ENCODE data around the gene LRRC45. TPM values are rescaled to one million over a fixed set of nuclear protein-coding genes. Genes with fewer than 3 reads are reported as not detected.

Gene LRRC45
- total and polyA plus RNA-seq, 3 experiments from 2014 or later = 10.1 to 27.6 (median 26.8) TPM

- Mint-ChIP-seq H3K9me3 (no peaks in the 10 kb centered on the region), H3K4me3 (peak overlapping the region; percentile 83 to 93 (median 85)), H3K36me3 (peaks cover 0 to 8% (median 0%) of the 10 kb centered on the region in 3 donors), H3K27ac (peak overlapping the region in 5 of 8 donors; percentile 62 to 85 (median 71)), H3K27me3 (peaks cover 0 to 2% of the 10 kb centered on the region in 2 donors), H3K4me1 (peaks cover 17 to 34% (median 21%) of the 10 kb centered on the region in 3 donors)
- POLR2A ChIA-PET = interaction anchor here (0.9 to 2.3 kb wide), 5 partner anchors 16 to 251 kb away, joined by 3 to 10 read pairs (median 5); partner anchors contain the start of genes CSNK1D and DCXR
- DNase-seq = no peak
- Histone ChIP-seq H3K9me3 (ENCODE audit: low read length) (no peaks in the 10 kb centered on the region), H3K36me3 (ENCODE audit: insufficient read depth, low read length) (peaks cover 6% of the 10 kb centered on the region), H3K4me3 (ENCODE audit: low read length) (peak overlapping the region; percentile 70), H3K27ac (ENCODE audit: low read depth, low read length) (peak overlapping the region; percentile 61), H3K4me1 (ENCODE audit: insufficient read depth, low read length) (peaks cover 26% of the 10 kb centered on the region), H3K27me3 (ENCODE audit: insufficient read depth, low read length, poor library complexity, severe bottlenecking) (no peaks in the 10 kb centered on the region)
- CTCF ChIA-PET = interaction anchor here (0.8 to 6.0 kb wide), 7 partner anchors 9 to 133 kb away, joined by 3 to 83 read pairs (median 5); partner anchors contain the start of genes DCXR, NOTUM and RAC3
These were observed 1.2 kb upstream of the LRRC45 start for GRCh38 chr17:82021900-82022309.

- peaks cover 0 to 2% of the 10 kb centered on the region in 2 donors for H3K27me3 Mint-ChIP-seq
- H3K9me3 ChIP-seq (ENCODE audit: low read length) = no peaks in the 10 kb centered on the region
- peak within 1 kb of the TSS; percentile 61 for H3K27ac ChIP-seq (ENCODE audit: low read depth, low read length)
- H3K27me3 ChIP-seq (ENCODE audit: insufficient read depth, low read length, poor library complexity, severe bottlenecking) = no peaks in the 10 kb centered on the region
- peaks cover 6% of the 10 kb centered on the region for H3K36me3 ChIP-seq (ENCODE audit: insufficient read depth, low read length)
- peak in 1 of 5 donors; percentile 57 for DNase-seq
- ChIA-PET CTCF (interaction anchor here (0.7 to 6.0 kb wide), 5 partner anchors 9 to 133 kb away, joined by 3 to 83 read pairs (median 16); partner anchors contain the start of genes DCXR, NOTUM and RAC3), POLR2A (interaction anchor here (0.8 to 2.3 kb wide), 9 partner anchors 15 to 497 kb away, joined by 3 to 10 read pairs (median 5); partner anchors contain the start of genes CSNK1D, DCXR, FASN and FOXK2)
- peaks cover 0 to 8% (median 0%) of the 10 kb centered on the region in 3 donors for H3K36me3 Mint-ChIP-seq
- H3K4me1 ChIP-seq (ENCODE audit: insufficient read depth, low read length) = peaks cover 26% of the 10 kb centered on the region
- H3K4me3 Mint-ChIP-seq = peak within 1 kb of the TSS; percentile 83 to 93 (median 85)
- H3K4me3 ChIP-seq (ENCODE audit: low read length) = peak within 1 kb of the TSS; percentile 70
- H3K4me1 Mint-ChIP-seq = peaks cover 17 to 34% (median 21%) of the 10 kb centered on the region in 3 donors
- H3K9me3 Mint-ChIP-seq = no peaks in the 10 kb centered on the region
- peak within 1 kb of the TSS in 7 of 8 donors; percentile 56 to 85 (median 71) for H3K27ac Mint-ChIP-seq
These were observed 660 bp upstream of the LRRC45 start, which contains the start of gene CENPX for GRCh38 chr17:82022310-82022980. TSS of gene CENPX (minus strand) at chr17:82022878. CDS start at chr17:82022861, 17 bp downstream.

- POLR2A ChIA-PET = interaction anchor here (1.0 to 2.3 kb wide), 5 partner anchors 14 to 320 kb away, joined by 3 to 10 read pairs (median 6); partner anchors contain the start of genes DCXR, FASN and MRPL12
- H3K36me3 ChIP-seq (ENCODE audit: insufficient read depth, low read length) = peaks cover 3% of the 10 kb centered on the region
- peak overlapping the region; percentile 38 for H3K27ac ChIP-seq (ENCODE audit: low read depth, low read length)
- peaks cover 17 to 34% (median 21%) of the 10 kb centered on the region in 3 donors for H3K4me1 Mint-ChIP-seq
- H3K27me3 Mint-ChIP-seq = peaks cover 0 to 2% of the 10 kb centered on the region in 2 donors
- H3K4me3 ChIP-seq (ENCODE audit: low read length) = peak overlapping the region; percentile 64
- H3K27ac Mint-ChIP-seq = peak overlapping the region in 3 of 8 donors; percentile 33 to 51 (median 50)
- peaks cover 0 to 3% (median 0%) of the 10 kb centered on the region in 3 donors for H3K36me3 Mint-ChIP-seq
- H3K4me1 ChIP-seq (ENCODE audit: insufficient read depth, low read length) = peaks cover 26% of the 10 kb centered on the region
- H3K9me3 Mint-ChIP-seq = no peaks in the 10 kb centered on the region
- no peaks in the 10 kb centered on the region for H3K9me3 ChIP-seq (ENCODE audit: low read length)
- peak in 2 of 5 donors; percentile 14 to 15 for DNase-seq
- CTCF ChIA-PET = interaction anchor here (3.9 to 6.0 kb wide), 2 partner anchors 13 to 62 kb away, joined by 16 to 83 read pairs; partner anchors contain the start of genes DCXR and NOTUM
- peak overlapping the region; percentile 75 to 93 (median 84) for H3K4me3 Mint-ChIP-seq
- H3K27me3 ChIP-seq (ENCODE audit: insufficient read depth, low read length, poor library complexity, severe bottlenecking) = no peaks in the 10 kb centered on the region
These were observed 539 bp downstream of the LRRC45 start for GRCh38 chr17:82023447-82024241.

DNA sequence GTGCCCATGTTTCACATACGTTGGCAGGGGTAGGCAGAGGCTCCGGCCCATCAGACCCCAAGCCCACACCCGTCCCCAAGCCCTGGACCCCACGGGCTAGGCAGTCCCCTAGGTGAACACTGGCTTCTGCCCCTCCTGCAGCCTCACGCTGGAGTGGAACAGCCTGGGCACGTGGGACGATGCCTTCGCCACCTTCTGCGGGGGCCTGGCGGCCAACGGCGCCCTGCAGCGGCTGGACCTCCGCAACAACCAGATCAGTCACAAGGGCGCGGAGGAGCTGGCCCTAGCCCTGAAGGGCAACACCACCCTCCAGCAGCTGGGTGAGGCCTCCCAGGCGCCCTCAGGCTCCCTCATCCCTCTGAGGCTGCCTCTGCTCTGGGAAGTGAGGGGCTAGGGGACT lies 1.8 kb downstream of the LRRC45 start:
- H3K9me3 ChIP-seq (ENCODE audit: low read length) = no peaks in the 10 kb centered on the region
- Mint-ChIP-seq H3K4me1 (peaks cover 19 to 38% (median 21%) of the 10 kb centered on the region in 3 donors), H3K27me3 (peaks cover 0 to 5% of the 10 kb centered on the region in 2 donors), H3K36me3 (no peaks in the 10 kb centered on the region), H3K9me3 (no peaks in the 10 kb centered on the region), H3K27ac (no peak overlapping the region), H3K4me3 (peak overlapping the region in 1 of 7 donors; percentile 23)
- ChIA-PET CTCF (interaction anchor here (6.0 kb wide), 1 partner anchor 64 kb away, joined by 83 read pairs; the partner anchor contains the start of gene NOTUM), POLR2A (no interaction called here)
- peaks cover 28% of the 10 kb centered on the region for H3K4me1 ChIP-seq (ENCODE audit: insufficient read depth, low read length)
- H3K36me3 ChIP-seq (ENCODE audit: insufficient read depth, low read length) = no peaks in the 10 kb centered on the region
- H3K27ac ChIP-seq (ENCODE audit: low read depth, low read length) = no peak overlapping the region
- no peak for DNase-seq
- no peaks in the 10 kb centered on the region for H3K27me3 ChIP-seq (ENCODE audit: insufficient read depth, low read length, poor library complexity, severe bottlenecking)
- H3K4me3 ChIP-seq (ENCODE audit: low read length) = no peak overlapping the region

DNA sequence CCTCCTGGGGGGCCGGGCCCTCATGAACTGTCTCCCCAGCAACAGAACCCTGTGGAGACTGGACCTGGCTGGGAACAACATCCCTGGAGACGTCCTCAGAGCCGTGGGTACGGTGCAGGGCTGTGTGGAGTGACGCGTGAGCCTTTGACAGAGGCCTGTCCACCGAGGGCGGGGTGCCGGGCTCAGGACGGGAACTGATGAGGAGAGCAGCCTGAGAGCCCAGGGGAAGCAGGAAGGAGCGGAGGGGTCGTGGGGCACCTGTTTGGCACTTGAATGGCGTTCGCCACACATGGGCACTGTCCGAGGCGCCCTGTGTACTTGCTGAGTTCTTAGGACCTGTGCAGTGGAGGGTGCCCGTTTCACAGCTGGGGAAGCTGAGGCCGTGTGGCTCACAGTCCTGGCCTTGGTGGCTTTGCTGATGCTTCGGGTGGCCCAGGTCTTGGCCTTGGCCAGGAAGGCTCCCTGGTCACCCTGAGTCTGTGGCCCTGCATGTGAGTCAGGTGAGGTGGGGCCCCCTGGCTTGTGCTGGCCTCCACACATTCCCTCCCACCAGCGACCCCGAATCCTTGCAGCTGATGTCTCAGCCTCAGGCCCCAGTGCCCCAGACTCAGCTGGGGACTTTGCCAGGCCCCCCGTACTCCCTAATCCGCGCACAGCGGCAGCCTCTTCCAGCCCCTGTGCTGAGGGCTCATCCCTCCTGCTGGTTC lies 2.4 kb downstream of the LRRC45 start:
- no peak overlapping the region for H3K27ac ChIP-seq (ENCODE audit: low read depth, low read length)
- Mint-ChIP-seq H3K9me3 (no peaks in the 10 kb centered on the region), H3K36me3 (no peaks in the 10 kb centered on the region), H3K27me3 (peaks cover 0 to 6% of the 10 kb centered on the region in 2 donors), H3K27ac (peak overlapping the region in 1 of 8 donors; percentile 95), H3K4me1 (peaks cover 19 to 35% (median 19%) of the 10 kb centered on the region in 3 donors), H3K4me3 (peak overlapping the region in 2 of 7 donors; percentile 48 to 56)
- H3K4me3 ChIP-seq (ENCODE audit: low read length) = no peak overlapping the region
- H3K27me3 ChIP-seq (ENCODE audit: insufficient read depth, low read length, poor library complexity, severe bottlenecking) = no peaks in the 10 kb centered on the region
- ChIA-PET POLR2A (no interaction called here), CTCF (interaction anchor here (1.2 to 2.0 kb wide), 2 partner anchors 9 to 12 kb away, joined by 4 to 5 read pairs; partner anchors contain the start of gene DCXR)
- H3K9me3 ChIP-seq (ENCODE audit: low read length) = no peaks in the 10 kb centered on the region
- DNase-seq = no peak
- H3K36me3 ChIP-seq (ENCODE audit: insufficient read depth, low read length) = no peaks in the 10 kb centered on the region
- peaks cover 33% of the 10 kb centered on the region for H3K4me1 ChIP-seq (ENCODE audit: insufficient read depth, low read length)

DNA sequence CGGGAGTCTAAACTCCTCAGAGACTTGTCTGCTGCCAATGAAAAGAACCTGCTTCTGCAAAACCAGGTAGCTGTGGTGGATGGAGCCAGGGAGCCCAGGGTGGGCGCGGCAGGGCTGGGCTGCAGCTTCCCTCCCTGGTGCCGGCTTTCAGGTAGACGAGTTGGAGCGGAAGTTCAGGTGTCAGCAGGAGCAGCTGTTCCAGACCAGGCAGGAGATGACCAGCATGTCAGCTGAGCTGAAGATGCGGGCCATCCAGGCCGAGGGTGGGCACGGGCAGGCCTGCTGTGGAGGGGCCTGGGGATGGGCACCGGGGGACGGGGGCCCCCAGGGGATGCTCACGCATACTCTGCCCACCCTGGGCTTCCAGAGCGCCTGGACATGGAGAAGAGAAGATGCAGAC lies 5.1 kb downstream of the LRRC45 start:
- no peak overlapping the region for H3K4me3 ChIP-seq (ENCODE audit: low read length)
- peaks cover 17% of the 10 kb centered on the region for H3K4me1 ChIP-seq (ENCODE audit: insufficient read depth, low read length)
- no peaks in the 10 kb centered on the region for H3K27me3 ChIP-seq (ENCODE audit: insufficient read depth, low read length, poor library complexity, severe bottlenecking)
- H3K9me3 Mint-ChIP-seq = no peaks in the 10 kb centered on the region
- no peak for DNase-seq
- peaks cover 0 to 4% of the 10 kb centered on the region in 2 donors for H3K27me3 Mint-ChIP-seq
- H3K4me1 Mint-ChIP-seq = peaks cover 6 to 22% (median 7%) of the 10 kb centered on the region in 3 donors
- ChIA-PET CTCF (interaction anchor here (0.8 to 4.3 kb wide), 4 partner anchors 9 to 177 kb away, joined by 3 to 59 read pairs (median 8); partner anchors contain the start of gene DCXR), POLR2A (no interaction called here)
- no peak overlapping the region for H3K4me3 Mint-ChIP-seq
- no peaks in the 10 kb centered on the region for H3K36me3 Mint-ChIP-seq
- no peaks in the 10 kb centered on the region for H3K36me3 ChIP-seq (ENCODE audit: insufficient read depth, low read length)
- no peak overlapping the region for H3K27ac ChIP-seq (ENCODE audit: low read depth, low read length)
- no peak overlapping the region for H3K27ac Mint-ChIP-seq
- no peaks in the 10 kb centered on the region for H3K9me3 ChIP-seq (ENCODE audit: low read length)

DNA sequence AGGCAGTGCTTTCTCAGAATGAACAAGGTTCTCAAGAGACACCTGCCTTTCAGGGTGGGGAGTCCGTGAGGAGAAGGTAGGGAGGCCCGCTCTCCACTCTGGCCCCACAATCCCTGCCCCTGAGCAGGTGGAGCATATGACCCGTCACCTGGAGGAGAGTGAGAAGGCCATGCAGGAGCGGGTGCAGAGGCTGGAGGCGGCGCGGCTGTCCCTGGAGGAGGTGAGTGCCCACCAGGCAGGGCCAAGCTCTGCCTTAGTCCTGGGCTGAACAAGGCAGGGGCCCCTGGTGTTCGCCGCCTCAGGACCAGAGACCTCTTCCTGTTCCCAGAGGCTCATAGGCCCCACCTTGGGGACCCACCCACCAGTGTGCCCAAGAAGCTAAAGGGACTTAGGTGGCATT lies 5.9 kb downstream of the LRRC45 start:
- peaks cover 13% of the 10 kb centered on the region for H3K4me1 ChIP-seq (ENCODE audit: insufficient read depth, low read length)
- Mint-ChIP-seq H3K4me1 (peaks cover 2 to 18% (median 4%) of the 10 kb centered on the region in 3 donors), H3K36me3 (no peaks in the 10 kb centered on the region), H3K4me3 (peak overlapping the region in 3 of 7 donors; percentile 20 to 37 (median 24)), H3K27me3 (peaks cover 0 to 4% of the 10 kb centered on the region in 2 donors), H3K9me3 (no peaks in the 10 kb centered on the region), H3K27ac (no peak overlapping the region)
- no peak overlapping the region for H3K27ac ChIP-seq (ENCODE audit: low read depth, low read length)
- DNase-seq = no peak
- no peaks in the 10 kb centered on the region for H3K9me3 ChIP-seq (ENCODE audit: low read length)
- ChIA-PET CTCF (interaction anchor here (1.2 to 4.3 kb wide), 6 partner anchors 9 to 127 kb away, joined by 4 to 59 read pairs (median 13); partner anchors contain the start of gene DCXR), POLR2A (no interaction called here)
- no peaks in the 10 kb centered on the region for H3K36me3 ChIP-seq (ENCODE audit: insufficient read depth, low read length)
- H3K27me3 ChIP-seq (ENCODE audit: insufficient read depth, low read length, poor library complexity, severe bottlenecking) = no peaks in the 10 kb centered on the region
- no peak overlapping the region for H3K4me3 ChIP-seq (ENCODE audit: low read length)

Data from CD8-positive, alpha-beta memory T cell (primary cell).